Bronchial epithelial cell (primary cell): Measurements from ENCODE around the gene CCDC61. TPM values are rescaled to one million over a fixed set of nuclear protein-coding genes. Genes with fewer than 3 reads are reported as not detected.
A peak's percentile ranks its signal among the peaks of the same experiment; 100 is the strongest.

Source experiments
- DNase-seq: peaks from one replicate; pipeline ENCODE4 v3.0.0-alpha.2; 2010; ENCODE audit warnings: low read depth
- FAIRE-seq: peaks from 2 replicates; lab custom pipeline; 2011; peaks lifted over from hg19 to GRCh38; lab: Jason Lieb, UNC
- H3K27me3 ChIP-seq: 2 replicates; pipeline ENCODE4 v1.5.1; 2011; ENCODE audit warnings: low read length; ENCODE audit not compliant: control insufficient read depth, insufficient read depth
- H3K36me3 ChIP-seq: 2 replicates; pipeline ENCODE4 v1.5.1; 2011; ENCODE audit warnings: low read length; ENCODE audit not compliant: control insufficient read depth, insufficient read depth
- H3K4me3 ChIP-seq: 2 replicates; pipeline ENCODE4 v1.5.1; 2011; ENCODE audit warnings: mild to moderate bottlenecking, low read depth, low read length, control low read depth
- total RNA-seq: library from RNA; depleted of rRNA; stranded (reverse); fragments of >200 nt; gene quantifications from 2 replicates; pipeline ENCODE4 v1.2.1, GENCODE V29; 2014
- TF ChIP-seq, protein P1 (sequence below): IDR thresholded peaks from 2 replicates; pipeline ENCODE4 v1.5.1; 2011; ENCODE audit warnings: mild to moderate bottlenecking, moderate library complexity, low read length, control low read depth, inconsistent platforms; ENCODE audit not compliant: insufficient read depth, severe bottlenecking

Gene CCDC61
- total RNA-seq, 1 donor from 2014 or later = 10.3 TPM

DNA sequence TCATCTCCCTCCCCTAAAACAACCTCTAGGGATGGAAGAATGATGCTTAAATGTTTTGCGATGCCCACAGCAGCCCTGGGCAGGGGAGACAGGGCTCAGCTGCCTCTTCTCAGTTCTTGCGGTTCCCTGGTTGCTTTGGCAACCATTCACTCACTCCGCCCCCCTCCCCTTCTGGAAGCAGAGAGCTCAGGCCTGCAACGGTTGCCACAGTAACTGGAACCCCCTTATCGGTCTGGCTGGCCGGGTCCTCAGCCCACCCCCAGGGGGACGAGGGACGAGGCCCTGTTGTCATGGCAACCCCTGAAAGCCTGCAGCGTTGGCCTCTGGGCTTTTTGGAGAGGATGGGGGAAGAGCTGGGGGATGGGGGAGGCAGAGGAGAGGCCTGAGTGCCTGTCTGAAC, 41.1 kb upstream of the CCDC61 start:
- Histone ChIP-seq H3K4me3 (no peak overlapping the region), H3K36me3 (no peaks in the 10 kb centered on the region), H3K27me3 (no peaks in the 10 kb centered on the region)
- DNase-seq (no peak), FAIRE-seq (no peak)
- TF ChIP-seq, protein P1, sequence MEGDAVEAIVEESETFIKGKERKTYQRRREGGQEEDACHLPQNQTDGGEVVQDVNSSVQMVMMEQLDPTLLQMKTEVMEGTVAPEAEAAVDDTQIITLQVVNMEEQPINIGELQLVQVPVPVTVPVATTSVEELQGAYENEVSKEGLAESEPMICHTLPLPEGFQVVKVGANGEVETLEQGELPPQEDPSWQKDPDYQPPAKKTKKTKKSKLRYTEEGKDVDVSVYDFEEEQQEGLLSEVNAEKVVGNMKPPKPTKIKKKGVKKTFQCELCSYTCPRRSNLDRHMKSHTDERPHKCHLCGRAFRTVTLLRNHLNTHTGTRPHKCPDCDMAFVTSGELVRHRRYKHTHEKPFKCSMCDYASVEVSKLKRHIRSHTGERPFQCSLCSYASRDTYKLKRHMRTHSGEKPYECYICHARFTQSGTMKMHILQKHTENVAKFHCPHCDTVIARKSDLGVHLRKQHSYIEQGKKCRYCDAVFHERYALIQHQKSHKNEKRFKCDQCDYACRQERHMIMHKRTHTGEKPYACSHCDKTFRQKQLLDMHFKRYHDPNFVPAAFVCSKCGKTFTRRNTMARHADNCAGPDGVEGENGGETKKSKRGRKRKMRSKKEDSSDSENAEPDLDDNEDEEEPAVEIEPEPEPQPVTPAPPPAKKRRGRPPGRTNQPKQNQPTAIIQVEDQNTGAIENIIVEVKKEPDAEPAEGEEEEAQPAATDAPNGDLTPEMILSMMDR = no peak

DNA sequence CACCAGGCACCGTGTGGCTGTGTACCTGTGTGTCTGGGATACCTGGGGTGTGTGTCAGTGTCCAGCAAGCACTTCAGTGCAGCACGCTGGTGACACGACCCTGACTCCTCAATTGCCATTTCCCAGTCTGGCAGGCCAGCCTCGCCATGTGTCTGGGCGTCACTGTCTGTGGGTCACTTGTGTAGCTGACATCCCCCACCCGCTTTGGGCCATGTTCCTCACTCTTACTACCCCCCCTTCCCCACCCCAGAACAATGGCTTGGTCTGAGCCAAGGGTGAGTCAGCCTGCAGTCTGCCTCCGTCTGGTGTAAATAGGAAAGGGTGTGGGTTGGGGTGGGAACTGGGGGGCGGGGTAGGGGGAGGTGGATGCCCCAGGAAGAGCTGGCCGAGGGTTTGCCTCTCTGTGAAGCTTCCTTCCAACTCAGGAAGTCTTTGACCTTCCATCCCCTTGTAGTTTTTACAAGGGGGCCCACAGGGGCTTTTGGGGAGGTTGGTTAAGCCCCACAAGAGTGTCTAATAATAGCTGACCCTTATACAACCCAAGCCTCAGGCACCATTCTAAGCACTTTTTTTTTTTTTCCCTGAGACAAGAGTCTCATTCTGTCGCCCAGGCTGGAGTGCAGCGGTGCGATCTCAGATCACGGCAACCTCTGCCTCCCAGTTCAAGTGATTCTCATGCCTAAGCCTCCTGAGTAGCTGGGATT, 39.2 kb upstream of the CCDC61 start:
- Histone ChIP-seq H3K4me3 (no peak overlapping the region), H3K36me3 (no peaks in the 10 kb centered on the region), H3K27me3 (peaks cover 2% of the 10 kb centered on the region)
- DNase-seq = peak; percentile 78
- TF ChIP-seq, protein P1 = no peak
- no peak for FAIRE-seq

DNA sequence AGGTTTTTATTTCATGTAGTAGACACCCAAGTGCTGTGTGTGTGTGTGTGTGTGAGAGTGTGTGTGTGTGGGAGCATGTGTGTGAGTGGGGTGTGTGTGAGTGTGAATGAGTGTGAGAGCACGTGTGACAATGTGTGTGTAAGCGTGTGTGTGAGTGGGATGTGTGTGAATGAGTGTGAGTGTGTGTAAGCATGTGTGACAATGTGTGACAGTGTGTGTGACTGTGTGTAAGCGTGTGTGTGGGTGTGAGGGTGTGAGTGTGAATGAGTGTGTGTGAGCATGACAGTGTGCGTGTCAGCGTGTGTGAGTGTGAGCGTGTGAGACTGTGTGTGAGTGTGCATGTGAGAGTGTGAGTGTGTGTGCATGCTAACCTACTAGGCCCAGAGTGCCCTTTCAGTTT, 36.9 kb upstream of the CCDC61 start:
- H3K4me3 ChIP-seq = no peak overlapping the region
- peaks cover 2% of the 10 kb centered on the region for H3K27me3 ChIP-seq
- DNase-seq (no peak), FAIRE-seq (peak; percentile 98)
- TF ChIP-seq, protein P1 = no peak
- no peaks in the 10 kb centered on the region for H3K36me3 ChIP-seq

DNA sequence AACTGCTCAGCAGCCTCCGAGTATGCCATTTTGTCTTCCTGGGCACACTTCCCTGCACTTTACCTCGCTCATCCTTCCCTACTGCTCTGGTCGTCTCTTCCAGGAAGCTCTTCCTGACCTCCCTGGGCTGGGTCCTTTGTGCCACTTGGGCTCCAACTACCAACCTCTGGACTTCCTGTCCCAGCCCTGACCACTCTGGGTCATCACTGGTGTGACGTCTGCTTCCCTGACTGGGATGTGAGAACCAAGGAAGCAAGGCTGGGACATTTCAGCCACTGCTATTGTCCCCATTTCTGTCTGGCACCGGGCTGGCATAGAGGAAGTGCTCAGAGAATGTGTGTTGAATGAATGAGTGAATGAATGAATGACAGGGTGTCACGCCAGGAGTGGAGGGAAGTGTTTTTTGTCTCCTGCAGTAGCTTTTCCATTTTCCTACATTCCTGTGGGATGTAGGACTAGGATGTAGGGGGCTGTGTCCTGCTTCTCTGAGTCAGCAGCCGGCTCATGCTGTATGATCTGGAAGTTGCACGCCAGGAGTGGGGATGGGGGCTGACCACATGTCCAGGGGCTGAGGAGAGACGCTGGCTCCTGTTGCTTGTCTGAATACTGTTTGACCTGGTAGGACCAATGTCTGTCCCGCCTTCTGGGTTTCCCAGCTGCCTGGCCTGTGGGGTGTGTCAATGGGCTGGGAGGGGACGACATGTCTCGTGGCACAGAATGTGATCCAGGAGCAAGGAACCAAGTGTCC, 36.3 kb upstream of the CCDC61 start:
- Histone ChIP-seq H3K4me3 (no peak overlapping the region), H3K27me3 (peaks cover 2% of the 10 kb centered on the region), H3K36me3 (no peaks in the 10 kb centered on the region)
- no peak for FAIRE-seq
- no peak for DNase-seq
- TF ChIP-seq, protein P1 = no peak

GRCh38 chr19:45959517-45960025, 35.7 kb upstream of the CCDC61 start:
- peaks cover 2% of the 10 kb centered on the region for H3K27me3 ChIP-seq
- TF ChIP-seq, protein P1 = no peak
- no peaks in the 10 kb centered on the region for H3K36me3 ChIP-seq
- H3K4me3 ChIP-seq = no peak overlapping the region
- FAIRE-seq (no peak), DNase-seq (no peak)
